Pancreas (tissue), 10 donors: ENCODE data around the gene MIX23. TPM values are rescaled to one million over a fixed set of nuclear protein-coding genes. Genes with fewer than 3 reads are reported as not detected.

Source experiments
- ATAC-seq, 4 donors: fragments of 200-7000 bp; cut with Tn5 transposase; one replicate each; pipeline versions ENCODE4 v1.8.0 to v1.9.1; 2020; ENCODE audit warnings: mild to moderate bottlenecking in 4 of 4, moderate library complexity in 4 of 4
- DNase-seq, 6 donors: peaks; one replicate each; pipeline ENCODE4 v3.0.0-alpha.2; 2020
- FAIRE-seq: peaks from 2 replicates; lab custom pipeline; 2012; peaks lifted over from hg19 to GRCh38; lab: Jason Lieb, UNC
- H3K27ac ChIP-seq, 4 donors: fragments of 200-600 bp; sonication (generic); 1 replicate in 3 of 4; 2 replicates in 1 of 4; pipeline versions ENCODE4 v1.5.0 to v1.8.0; 2020
- H3K27me3 ChIP-seq, 4 donors: fragments of 200-600 bp; one replicate each; pipeline ENCODE4 v1.8.0; 2021
- H3K36me3 ChIP-seq, 3 donors: fragments of 200-600 bp; sonication (generic) in 1 of 3; one replicate each; pipeline versions ENCODE4 v1.5.0 to v1.8.0; 2020 to 2021
- H3K4me1 ChIP-seq, 3 donors: fragments of 200-600 bp; one replicate each; pipeline ENCODE4 v1.8.0; 2021
- H3K4me3 ChIP-seq, 4 donors: fragments of 200-600 bp; sonication (generic) in 2 of 4; one replicate each; pipeline versions ENCODE4 v1.5.0 to v1.8.0; 2020 to 2021
- H3K9me3 ChIP-seq, 4 donors: fragments of 200-600 bp; one replicate each; pipeline ENCODE4 v1.8.0; 2021
- WGBS, 2 donors: extraction: QIAGEN DNeasy Blood & Tissue Kit; methylation state at CpG; one replicate each; pipeline ENCODE4 v1.1.7; 2013; 5-methylcytosine and 5-hydroxymethylcytosine counted together
- intact Hi-C, 3 donors: fragments of 100-400 bp; cut with DNase I; formaldehyde crosslinking; loops; one replicate each; pipeline versions ENCODE4 v1.11.1 to v1.14.2; 2022
- polyA plus RNA-seq, 2 donors: library from polyadenylated mRNA; stranded (reverse); fragments of 200-250 nt; gene quantifications; one replicate each; pipeline ENCODE4 v1.2.3, GENCODE V29; 2013
- total RNA-seq, 6 donors: library from RNA; stranded (reverse); fragmentation: NEBNext Ultra II Directional in 4 of 6; extraction: Animal tissue kit (Norgen Biotek cat#: 25700) in 4 of 6; gene quantifications; one replicate each; pipeline versions ENCODE4 v1.2.1 to v1.2.4, GENCODE V29; 2021 to 2023
- TF ChIP-seq, protein P1 (sequence below), 4 donors: fragments of 200-600 bp; sonication (generic) in 3 of 4; IDR thresholded peaks; one replicate each; pipeline versions ENCODE4 v1.5.0 to v1.8.0; 2021; ENCODE audit warnings: antibody characterized with exemption in 4 of 4
- donor health status: healthy with polysubstance abuse.
- donor health status: DM: no; HTN: no; CAD: no; lungs with moderate emphysema.
- donor health status: DM: no; HTN: no; CAD: no.
- donor health status: control.
- donor health status: control.
- donor health status: Bipolar disorder and iron deficiency.
- donor health status: DM: yes; HTN: yes; CAD: no.
- donor health status: DM: no; HTN: no; CAD: no.
- donor health status: DM: no; HTN: no; CAD: no.
- donor health status: DM: yes; HTN: yes; CAD: no.

The MIX23 gene
- total and polyA plus RNA-seq, 8 donors, result 9.3 to 28.6 (median 14.0) TPM

GRCh38 chr3:122392868-122393844, 10.1 kb upstream of the MIX23 start:
- Histone ChIP-seq H3K9me3 (no peaks in the 10 kb centered on the region), H3K27me3 (no peaks in the 10 kb centered on the region), H3K4me1 (peaks cover 46 to 50% (median 48%) of the 10 kb centered on the region in 3 donors), H3K36me3 (no peaks in the 10 kb centered on the region), H3K4me3 (no peak overlapping the region), H3K27ac (peak overlapping the region; percentile 11 to 77 (median 50))
- ATAC-seq (peak; percentile 58 to 79 (median 78)), FAIRE-seq (peak; percentile 74), DNase-seq (peak in 1 of 6 donors; percentile 41)
- WGBS, 2 donors, result 3 to 8% methylated on average over 2 of the region's 2 CpGs
- TF ChIP-seq, protein P1, sequence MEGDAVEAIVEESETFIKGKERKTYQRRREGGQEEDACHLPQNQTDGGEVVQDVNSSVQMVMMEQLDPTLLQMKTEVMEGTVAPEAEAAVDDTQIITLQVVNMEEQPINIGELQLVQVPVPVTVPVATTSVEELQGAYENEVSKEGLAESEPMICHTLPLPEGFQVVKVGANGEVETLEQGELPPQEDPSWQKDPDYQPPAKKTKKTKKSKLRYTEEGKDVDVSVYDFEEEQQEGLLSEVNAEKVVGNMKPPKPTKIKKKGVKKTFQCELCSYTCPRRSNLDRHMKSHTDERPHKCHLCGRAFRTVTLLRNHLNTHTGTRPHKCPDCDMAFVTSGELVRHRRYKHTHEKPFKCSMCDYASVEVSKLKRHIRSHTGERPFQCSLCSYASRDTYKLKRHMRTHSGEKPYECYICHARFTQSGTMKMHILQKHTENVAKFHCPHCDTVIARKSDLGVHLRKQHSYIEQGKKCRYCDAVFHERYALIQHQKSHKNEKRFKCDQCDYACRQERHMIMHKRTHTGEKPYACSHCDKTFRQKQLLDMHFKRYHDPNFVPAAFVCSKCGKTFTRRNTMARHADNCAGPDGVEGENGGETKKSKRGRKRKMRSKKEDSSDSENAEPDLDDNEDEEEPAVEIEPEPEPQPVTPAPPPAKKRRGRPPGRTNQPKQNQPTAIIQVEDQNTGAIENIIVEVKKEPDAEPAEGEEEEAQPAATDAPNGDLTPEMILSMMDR (IDR thresholded peaks at IDR 0.05), result peak in 3 of 4 donors; percentile 44 to 65 (median 50)
- intact Hi-C loops, result loop anchor here in 1 of 3 donors (10.0 kb wide), 1 partner anchor 292 kb away; the partner anchor contains the start of gene PARP14

GRCh38 chr3:122391681-122392446, 8.8 kb upstream of the MIX23 start:
- Histone ChIP-seq H3K27me3 (no peaks in the 10 kb centered on the region), H3K9me3 (no peaks in the 10 kb centered on the region), H3K27ac (peak overlapping the region in 2 of 4 donors; percentile 64 to 77), H3K4me1 (peaks cover 46 to 50% (median 48%) of the 10 kb centered on the region in 3 donors), H3K36me3 (no peaks in the 10 kb centered on the region), H3K4me3 (no peak overlapping the region)
- FAIRE-seq (no peak), DNase-seq (peak in 1 of 6 donors; percentile 30), ATAC-seq (peak; percentile 66 to 77 (median 76))
- WGBS, 2 donors, result 15 to 17% methylated on average over 2 of the region's 2 CpGs
- intact Hi-C loops, result loop anchor here in 1 of 3 donors (10.0 kb wide), 1 partner anchor 293 kb away; the partner anchor contains the start of gene PARP14
- TF ChIP-seq, protein P1 (IDR thresholded peaks at IDR 0.05), result no peak

- TF ChIP-seq, protein P1 (IDR thresholded peaks at IDR 0.05), result no peak
- no peaks in the 10 kb centered on the region for H3K9me3 ChIP-seq
- DNase-seq, result no peak
- FAIRE-seq, result no peak
- 30 to 32% methylated on average over 4 of the region's 4 CpGs for WGBS, 2 donors
- no peak for ATAC-seq
- H3K27me3 ChIP-seq, result no peaks in the 10 kb centered on the region
- intact Hi-C loops, result loop anchor here in 1 of 3 donors (10.0 kb wide), 1 partner anchor 294 kb away; the partner anchor contains the start of gene PARP14
- no peak overlapping the region for H3K4me3 ChIP-seq
- H3K27ac ChIP-seq, result peak overlapping the region in 2 of 4 donors; percentile 64 to 77
- H3K4me1 ChIP-seq, result peaks cover 42 to 50% (median 47%) of the 10 kb centered on the region in 3 donors
- H3K36me3 ChIP-seq, result no peaks in the 10 kb centered on the region
Observed at GRCh38 chr3:122390665-122391064, 7.6 kb upstream of the MIX23 start.

GRCh38 chr3:122389892-122390291, 6.9 kb upstream of the MIX23 start:
- Histone ChIP-seq H3K4me1 (peaks cover 34 to 54% (median 53%) of the 10 kb centered on the region in 3 donors), H3K36me3 (no peaks in the 10 kb centered on the region), H3K4me3 (no peak overlapping the region), H3K9me3 (no peaks in the 10 kb centered on the region), H3K27me3 (no peaks in the 10 kb centered on the region), H3K27ac (peak overlapping the region in 2 of 4 donors; percentile 64 to 77)
- no peak for DNase-seq
- 46 to 51% methylated on average over 4 of the region's 4 CpGs for WGBS, 2 donors
- intact Hi-C loops, result loop anchor here in 1 of 3 donors (10.0 kb wide), 1 partner anchor 295 kb away; the partner anchor contains the start of gene PARP14
- FAIRE-seq, result no peak
- TF ChIP-seq, protein P1 (IDR thresholded peaks at IDR 0.05), result no peak
- ATAC-seq, result no peak
